ENCODE measurements around the gene UTS2R.
A peak's percentile ranks its signal among the peaks of the same experiment; 100 is the strongest.
"Not testable (repeated sequence)": the region's sequence is repeated elsewhere in the genome, so short reads cannot be mapped to it uniquely, and the experiment has no call there.

UTS2R gene

DNA sequence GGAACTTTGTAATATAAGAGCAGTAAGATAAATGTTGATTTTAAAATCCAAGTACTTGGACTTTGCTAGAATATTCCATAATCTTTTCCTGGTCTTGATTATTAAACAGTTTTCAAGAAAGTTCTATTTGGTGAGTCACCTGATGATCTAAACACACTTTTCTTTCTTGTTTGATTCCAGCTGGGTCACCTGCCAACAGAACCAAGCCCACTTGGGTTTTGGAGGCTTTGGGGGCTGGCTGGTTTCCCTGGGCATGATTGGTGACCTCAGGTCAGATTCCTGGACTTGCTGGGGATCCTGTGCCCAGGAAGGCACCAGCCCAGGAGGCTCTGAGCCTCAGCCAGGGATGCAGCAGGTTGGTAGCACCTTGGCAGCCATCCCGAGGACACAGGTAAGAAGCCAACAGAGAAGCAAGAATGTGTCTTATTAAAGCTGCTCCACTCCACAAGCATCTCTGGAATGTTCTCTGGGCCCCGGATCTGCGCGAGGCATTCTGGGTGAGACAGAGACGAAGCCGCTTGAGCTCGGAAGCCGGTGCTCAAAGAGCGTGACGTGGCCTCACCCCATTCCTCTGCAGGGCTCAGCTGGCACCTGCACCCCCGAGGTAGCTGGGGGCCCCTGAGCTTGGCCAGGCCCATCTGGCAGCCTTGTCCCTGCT, 15.7 kb upstream of the UTS2R start:
- no peak for DNase-seq

DNA sequence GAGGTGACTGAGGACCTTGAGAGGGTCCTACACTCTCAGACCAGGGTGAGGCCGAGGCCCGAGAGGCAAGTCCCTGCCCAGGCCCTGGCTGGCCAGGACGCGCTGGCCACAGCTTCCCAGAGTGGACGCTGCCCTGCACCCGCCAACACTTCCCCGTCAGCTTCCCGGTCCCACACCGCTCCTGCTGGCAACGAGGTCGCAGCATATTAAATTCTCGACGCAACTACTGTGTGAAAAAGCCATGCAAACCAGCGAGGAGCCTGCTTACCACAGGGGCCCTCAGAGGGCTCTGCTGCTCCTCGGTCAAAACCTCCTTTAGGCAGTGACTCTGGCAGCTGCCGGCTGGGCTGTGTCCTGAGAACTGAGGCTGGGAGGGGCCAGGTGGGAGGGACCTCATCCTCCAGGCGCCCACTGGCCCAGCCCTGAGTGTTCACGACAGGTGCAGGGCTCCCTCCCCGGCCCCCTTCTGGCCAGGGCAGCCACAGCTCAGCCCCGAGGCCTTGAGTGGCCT, 14.7 kb upstream of the UTS2R start:
- DNase-seq, result no peak

DNA sequence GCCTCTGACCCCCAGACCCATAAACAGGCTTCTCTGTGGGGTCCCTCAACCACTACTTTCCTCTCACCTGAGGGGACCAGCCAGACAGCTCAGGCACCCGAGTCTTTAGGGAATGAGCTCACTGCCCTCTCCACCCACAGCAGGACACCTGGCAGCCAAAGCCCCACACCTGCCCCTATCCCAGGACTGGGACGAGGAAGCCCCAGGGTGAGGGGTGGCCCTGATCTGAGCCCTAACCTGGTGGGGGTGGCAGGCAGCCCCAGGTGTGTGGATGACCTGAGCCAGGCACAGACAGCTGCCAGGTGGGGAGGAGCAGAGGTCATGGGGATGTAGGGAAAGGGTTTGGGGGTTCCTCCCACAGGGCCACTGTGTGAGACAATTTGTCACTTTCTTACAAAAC, 14.2 kb upstream of the UTS2R start:
- DNase-seq, result no peak

DNA sequence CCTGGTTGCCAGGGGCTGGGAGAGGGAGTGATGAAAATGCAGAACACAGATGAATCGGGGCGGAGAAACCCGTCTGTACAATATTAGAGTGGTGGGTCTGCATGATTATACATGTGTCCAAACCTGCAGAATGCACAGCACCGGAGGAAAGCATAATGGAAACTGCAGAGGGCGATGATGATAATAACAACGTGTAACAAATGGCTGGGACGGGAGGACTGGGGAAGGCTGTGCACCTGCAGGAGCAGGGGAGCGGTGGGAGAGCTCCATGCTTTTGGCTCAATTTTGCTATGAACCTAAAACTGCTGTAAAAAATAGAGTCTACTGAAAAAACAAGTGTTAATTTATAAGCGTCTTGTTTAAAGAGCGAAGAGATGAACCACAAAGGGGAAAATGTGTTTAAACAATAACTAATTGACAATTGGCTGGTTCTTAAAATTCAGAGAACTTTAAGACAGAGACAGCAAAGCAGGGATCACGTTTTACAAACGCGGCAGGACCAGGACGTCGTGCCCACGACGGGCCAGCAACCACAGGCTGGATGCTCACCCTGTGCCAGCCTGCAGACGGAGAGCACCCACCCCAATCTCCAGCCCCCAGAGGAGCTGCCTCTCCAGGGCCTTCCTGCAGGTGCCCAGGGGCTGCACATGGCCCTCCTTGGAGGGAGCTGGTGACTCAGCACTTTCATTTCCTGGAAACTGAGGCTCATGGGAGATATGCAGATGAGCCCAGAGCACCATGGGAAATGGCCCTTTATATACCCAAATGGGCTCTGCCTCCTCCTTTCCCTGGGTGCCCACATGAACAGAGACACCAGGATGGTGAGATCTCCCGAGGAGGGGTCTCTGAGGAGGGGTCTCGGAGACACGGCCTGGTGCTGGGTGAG, 12.9 kb upstream of the UTS2R start, which contains the start of gene TEX19:
Gene TEX19 (plus strand): TSS at position 783 of the 886 bp plus-strand sequence. CDS start 2,904 bp downstream, outside the sequence.
- DNase-seq, result peak in 1 of 5 experiments; percentile 50

DNA sequence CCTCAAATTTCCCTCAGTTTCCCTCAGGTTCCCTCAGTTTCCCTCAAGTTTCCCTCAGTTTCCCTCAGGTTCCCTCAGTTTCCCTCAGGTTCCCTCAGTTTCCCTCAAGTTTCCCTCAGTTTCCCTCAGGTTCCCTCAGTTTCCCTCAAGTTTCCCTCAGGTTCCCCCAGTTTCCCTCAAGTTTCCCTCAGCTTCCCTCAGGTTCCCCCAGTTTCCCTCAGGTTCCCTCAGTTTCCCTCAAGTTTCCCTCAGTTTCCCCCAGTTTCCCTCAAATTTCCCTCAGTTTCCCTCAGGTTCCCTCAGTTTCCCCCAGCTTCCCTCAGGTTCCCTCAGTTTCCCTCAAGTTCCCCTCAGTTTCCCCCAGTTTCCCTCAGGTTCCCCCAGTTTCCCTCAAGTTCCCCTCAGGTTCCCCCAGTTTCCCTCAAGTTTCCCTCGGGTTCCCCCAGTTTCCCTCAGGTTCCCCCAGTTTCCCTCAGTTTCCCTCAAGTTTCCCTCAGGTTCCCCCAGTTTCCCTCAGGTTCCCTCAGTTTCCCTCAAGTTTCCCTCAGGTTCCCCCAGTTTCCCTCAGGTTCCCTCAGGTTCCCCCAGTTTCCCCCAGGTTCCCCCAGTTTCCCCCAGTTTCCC, 12.0 kb upstream of the UTS2R start:
- DNase-seq, result not testable (repeated sequence)

DNA sequence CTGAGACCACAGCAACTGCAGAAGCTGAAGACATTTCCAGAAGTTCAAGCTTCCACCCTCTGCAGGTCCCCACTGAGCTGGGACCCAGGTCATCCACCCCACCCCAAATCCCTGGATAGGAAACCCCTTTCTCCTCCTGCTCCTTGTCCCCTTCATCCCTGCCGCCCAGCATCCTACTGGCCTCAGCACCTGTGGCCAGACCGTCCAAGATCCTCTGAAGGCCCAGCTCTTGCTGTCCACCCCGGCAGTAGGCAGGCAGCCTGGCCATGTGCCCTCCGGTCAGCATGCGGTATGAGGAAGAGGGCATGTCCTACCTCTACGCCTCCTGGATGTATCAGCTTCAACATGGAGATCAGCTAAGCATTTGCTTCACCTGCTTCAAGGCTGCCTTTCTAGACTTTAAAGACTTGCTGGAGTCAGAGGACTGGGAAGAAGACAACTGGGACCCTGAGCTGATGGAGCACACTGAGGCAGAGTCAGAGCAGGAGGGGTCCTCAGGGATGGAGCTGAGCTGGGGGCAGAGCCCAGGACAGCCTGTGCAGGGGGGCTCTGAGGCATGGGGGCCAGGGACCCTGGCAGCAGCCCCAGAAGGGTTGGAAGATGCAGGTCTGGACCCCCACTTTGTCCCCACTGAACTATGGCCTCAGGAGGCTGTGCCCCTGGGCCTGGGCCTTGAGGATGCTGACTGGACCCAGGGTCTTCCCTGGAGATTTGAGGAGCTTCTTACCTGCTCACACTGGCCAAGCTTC, 9.5 kb upstream of the UTS2R start:
- DNase-seq, result no peak

DNA sequence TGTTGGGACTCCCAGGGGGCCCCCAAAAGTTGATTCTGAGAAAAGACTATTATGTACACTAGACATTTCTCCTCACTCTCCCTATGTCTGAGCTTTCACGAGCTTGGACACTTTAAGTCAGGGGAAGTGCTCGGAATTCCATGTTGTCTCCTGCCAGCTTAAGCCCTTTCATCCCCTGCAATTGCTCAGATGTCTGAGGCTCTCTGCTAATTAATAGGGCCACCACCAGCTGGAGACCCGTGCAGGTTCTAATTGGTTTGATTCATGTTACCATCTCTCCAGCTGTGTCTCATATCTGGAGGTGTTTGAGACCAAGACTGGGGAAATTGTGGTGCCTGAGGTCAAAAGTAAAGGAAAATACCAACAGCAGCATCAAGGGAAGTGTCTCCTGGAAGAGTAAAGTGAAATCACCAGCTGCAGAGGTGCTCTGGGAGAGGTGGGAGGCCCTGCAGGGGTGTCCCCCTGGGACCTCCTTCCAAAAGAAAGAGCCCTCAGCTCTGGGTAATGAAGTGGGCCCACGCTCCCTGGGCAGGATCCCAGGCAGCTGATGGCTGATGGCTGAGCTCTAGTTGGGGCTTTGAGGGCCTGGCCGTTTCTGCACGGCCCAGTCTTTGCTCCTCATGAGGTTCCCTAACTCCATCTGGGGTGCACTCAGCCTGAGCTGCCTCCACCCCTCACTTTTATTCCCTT, 5.8 kb upstream of the UTS2R start:
- no peak for DNase-seq

- DNase-seq, result no peak
Measured at GRCh38 chr17:82366749-82367148, 4.8 kb upstream of the UTS2R start.

DNA sequence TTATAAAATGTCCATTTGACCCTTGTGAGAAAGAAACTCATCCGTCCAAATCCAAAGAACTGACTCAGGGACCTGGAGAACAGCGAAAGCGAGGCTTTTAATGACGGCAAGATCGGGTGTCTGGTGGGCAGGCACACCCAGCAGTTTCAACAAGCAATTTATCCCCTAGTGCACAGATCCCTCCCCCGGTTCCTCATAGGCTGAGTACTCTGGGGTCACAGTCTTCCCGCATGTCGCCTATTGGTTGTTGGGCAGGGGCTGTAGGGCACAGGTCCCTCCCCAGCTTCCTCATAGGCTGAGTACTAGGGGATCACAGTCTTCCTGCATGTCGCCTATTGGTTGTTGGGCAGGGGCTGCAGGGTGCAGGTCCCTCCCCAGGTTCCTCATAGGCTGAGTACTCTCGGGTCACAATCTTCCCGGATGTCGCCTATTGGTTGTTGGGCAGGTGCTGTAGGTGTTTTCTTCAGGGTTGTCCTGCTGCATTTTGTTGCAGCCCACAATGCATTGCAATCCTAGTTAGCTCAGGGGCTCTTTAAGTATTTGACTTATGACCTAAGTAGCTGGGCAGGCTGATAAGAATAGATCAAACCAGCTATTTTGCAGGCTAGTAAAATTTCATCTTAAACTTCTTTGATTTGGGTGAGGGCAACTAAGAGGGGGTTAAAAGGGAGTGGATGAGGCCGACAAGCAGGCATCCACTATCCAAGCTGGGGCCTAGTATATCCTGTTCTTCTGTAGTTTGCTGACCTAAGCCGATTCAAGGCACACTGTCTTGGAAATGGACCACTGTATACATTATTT, 3.6 kb upstream of the UTS2R start:
- peak in 1 of 5 experiments; percentile 41 for DNase-seq

- DNase-seq, result no peak
Measured at GRCh38 chr17:82369211-82369610, 2.4 kb upstream of the UTS2R start.

- DNase-seq, result peak in 1 of 5 experiments; percentile 20
Measured at GRCh38 chr17:82370471-82371332, 863 bp upstream of the UTS2R start.

- no peak for DNase-seq
Measured at GRCh38 chr17:82372249-82373071, 895 bp downstream of the UTS2R start.

DNA sequence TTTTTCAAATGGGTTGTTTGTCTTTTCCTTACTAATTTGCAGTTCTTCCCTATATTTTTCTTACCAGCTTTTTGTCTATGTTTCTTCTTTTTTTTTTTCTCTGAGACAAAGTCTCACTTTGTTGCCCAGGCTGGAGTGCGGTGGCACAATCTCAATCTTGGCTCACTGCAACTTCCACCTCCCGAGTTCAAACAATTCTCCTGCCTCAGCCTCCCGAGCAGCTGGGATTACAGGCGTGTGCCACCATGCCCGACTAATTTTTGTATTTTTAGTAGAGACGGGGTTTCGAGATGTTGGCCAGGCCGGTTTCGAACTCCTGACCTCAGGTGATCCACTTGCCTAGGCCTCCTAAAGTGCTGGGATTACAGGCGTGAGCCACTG, 1.5 kb downstream of the UTS2R start:
- DNase-seq, result not testable (repeated sequence)

- DNase-seq, result no peak
Measured at GRCh38 chr17:82373731-82374625, 2.4 kb downstream of the UTS2R start.

DNA sequence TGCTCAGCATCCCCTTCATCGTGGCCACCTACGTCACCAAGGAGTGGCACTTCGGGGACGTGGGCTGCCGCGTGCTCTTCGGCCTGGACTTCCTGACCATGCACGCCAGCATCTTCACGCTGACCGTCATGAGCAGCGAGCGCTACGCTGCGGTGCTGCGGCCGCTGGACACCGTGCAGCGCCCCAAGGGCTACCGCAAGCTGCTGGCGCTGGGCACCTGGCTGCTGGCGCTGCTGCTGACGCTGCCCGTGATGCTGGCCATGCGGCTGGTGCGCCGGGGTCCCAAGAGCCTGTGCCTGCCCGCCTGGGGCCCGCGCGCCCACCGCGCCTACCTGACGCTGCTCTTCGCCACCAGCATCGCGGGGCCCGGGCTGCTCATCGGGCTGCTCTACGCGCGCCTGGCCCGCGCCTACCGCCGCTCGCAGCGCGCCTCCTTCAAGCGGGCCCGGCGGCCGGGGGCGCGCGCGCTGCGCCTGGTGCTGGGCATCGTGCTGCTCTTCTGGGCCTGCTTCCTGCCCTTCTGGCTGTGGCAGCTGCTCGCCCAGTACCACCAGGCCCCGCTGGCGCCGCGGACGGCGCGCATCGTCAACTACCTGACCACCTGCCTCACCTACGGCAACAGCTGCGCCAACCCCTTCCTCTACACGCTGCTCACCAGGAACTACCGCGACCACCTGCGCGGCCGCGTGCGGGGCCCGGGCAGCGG, 3.2 kb downstream of the UTS2R start:
- no peak for DNase-seq

GRCh38 chr17:82375359-82376041, 3.9 kb downstream of the UTS2R start:
- DNase-seq, result no peak

Data from T-helper 2 cell (primary cell).